Measurements from ENCODE around the gene PSMD6.

The PSMD6 gene

DNA sequence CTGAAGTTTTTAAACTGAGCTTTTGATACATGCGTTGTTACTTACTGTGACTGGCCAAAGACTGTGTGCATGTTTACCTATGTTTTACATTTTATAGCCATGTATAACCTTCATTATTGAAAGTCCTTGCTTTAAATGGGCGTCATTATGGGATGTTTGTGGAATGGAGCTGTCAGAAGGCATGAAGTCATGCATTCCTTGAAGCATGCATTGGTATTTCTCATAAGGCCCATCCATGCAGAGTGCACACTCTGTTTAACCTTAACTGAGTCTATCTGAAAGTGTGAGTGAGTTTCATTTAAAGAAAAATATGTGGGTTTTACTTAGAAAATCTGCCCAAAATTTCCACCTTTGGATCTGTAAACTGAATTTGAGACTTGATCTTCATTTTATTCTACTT is 51.1 kb downstream of the PSMD6 start:
- DNase-seq (ENCODE audit: extremely low read depth, insufficient read length) = no peak
- H3K27me3 ChIP-seq (replicated peaks; ENCODE audit: control insufficient read depth, insufficient read depth, low read length) = no peaks in the 10 kb centered on the region
- H3K4me3 ChIP-seq (replicated peaks; ENCODE audit: low read depth, low read length) = no peak overlapping the region
- TF ChIP-seq, protein P1, sequence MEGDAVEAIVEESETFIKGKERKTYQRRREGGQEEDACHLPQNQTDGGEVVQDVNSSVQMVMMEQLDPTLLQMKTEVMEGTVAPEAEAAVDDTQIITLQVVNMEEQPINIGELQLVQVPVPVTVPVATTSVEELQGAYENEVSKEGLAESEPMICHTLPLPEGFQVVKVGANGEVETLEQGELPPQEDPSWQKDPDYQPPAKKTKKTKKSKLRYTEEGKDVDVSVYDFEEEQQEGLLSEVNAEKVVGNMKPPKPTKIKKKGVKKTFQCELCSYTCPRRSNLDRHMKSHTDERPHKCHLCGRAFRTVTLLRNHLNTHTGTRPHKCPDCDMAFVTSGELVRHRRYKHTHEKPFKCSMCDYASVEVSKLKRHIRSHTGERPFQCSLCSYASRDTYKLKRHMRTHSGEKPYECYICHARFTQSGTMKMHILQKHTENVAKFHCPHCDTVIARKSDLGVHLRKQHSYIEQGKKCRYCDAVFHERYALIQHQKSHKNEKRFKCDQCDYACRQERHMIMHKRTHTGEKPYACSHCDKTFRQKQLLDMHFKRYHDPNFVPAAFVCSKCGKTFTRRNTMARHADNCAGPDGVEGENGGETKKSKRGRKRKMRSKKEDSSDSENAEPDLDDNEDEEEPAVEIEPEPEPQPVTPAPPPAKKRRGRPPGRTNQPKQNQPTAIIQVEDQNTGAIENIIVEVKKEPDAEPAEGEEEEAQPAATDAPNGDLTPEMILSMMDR (IDR thresholded peaks at IDR 0.05; ENCODE audit: insufficient read depth, low read length, poor library complexity, severe bottlenecking) = no peak
- H3K36me3 ChIP-seq (ENCODE audit: control insufficient read depth, insufficient read depth, low read length) = peaks cover 2% of the 10 kb centered on the region; the same call in 1 of the 2 replicates

DNA sequence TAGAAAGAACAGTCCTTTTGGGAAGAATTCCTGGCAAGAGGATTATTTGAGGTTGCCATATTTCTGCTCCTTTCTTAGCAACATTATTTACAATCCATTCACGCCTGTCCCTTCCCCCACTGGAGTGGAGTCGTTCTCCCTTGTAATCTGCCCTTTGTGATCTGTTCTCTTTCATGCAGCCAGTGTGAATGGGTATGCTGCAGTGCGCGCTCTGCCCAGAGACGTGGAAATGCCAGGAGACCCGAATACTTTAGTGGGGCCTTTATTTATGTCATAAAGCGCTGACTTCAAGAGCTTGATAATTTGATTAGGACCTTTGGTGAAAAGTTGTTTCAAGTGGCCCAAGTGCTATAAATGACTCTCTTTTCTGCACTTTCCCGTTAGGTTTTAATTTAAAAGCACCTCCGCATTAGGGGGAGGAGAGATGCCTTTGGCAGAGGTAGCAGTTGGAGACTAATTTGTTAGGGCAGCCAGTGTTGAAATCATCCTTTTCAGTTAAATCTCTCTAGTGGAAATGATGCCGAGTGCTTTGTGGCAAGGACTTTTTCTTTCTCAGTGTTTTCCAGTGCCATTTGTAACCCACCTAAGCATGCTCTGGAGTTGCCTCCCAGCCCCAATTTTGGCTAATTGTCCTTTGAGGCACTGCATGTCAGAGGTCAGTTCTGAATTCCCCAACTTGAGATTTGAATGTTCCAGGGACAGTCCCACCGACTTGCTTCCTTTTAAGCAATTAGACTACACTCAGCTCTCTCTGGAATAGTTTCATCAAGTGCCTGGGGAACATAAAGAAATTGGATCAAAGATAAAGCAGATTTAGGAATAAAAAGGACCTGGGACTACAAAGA is 52.4 kb downstream of the PSMD6 start:
- H3K36me3 ChIP-seq (ENCODE audit: control insufficient read depth, insufficient read depth, low read length) = peaks cover 2% of the 10 kb centered on the region; the same call in 1 of the 2 replicates
- no peaks in the 10 kb centered on the region for H3K27me3 ChIP-seq (replicated peaks; ENCODE audit: control insufficient read depth, insufficient read depth, low read length)
- TF ChIP-seq, protein P1 (IDR thresholded peaks at IDR 0.05; ENCODE audit: insufficient read depth, low read length, poor library complexity, severe bottlenecking) = no peak
- no peak overlapping the region for H3K4me3 ChIP-seq (replicated peaks; ENCODE audit: low read depth, low read length)
- DNase-seq (ENCODE audit: extremely low read depth, insufficient read length) = no peak

DNA sequence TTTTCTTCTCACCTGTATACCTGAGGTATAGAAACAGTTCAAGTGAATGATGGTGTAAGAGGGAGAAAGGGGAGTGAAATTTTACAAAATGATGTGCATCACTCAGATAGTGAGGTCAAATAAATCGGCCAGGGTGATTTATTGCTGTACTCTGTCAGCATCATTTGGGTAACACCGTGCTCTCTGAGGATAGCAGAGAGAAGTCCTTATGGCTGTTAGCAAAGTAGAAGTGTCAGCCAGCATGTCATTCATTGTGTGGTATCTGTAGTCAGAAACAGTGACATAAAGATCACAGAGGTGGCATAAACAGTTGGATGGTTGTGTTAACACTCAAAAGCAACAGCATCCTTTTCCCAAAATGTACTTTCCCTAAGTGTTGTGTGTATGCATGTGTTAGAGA is 53.4 kb downstream of the PSMD6 start:
- no peak overlapping the region for H3K4me3 ChIP-seq (replicated peaks; ENCODE audit: low read depth, low read length)
- H3K27me3 ChIP-seq (replicated peaks; ENCODE audit: control insufficient read depth, insufficient read depth, low read length) = no peaks in the 10 kb centered on the region
- TF ChIP-seq, protein P1 (IDR thresholded peaks at IDR 0.05; ENCODE audit: insufficient read depth, low read length, poor library complexity, severe bottlenecking) = no peak
- peaks cover 2% of the 10 kb centered on the region; the same call in 1 of the 2 replicates for H3K36me3 ChIP-seq (ENCODE audit: control insufficient read depth, insufficient read depth, low read length)
- no peak for DNase-seq (ENCODE audit: extremely low read depth, insufficient read length)

DNA sequence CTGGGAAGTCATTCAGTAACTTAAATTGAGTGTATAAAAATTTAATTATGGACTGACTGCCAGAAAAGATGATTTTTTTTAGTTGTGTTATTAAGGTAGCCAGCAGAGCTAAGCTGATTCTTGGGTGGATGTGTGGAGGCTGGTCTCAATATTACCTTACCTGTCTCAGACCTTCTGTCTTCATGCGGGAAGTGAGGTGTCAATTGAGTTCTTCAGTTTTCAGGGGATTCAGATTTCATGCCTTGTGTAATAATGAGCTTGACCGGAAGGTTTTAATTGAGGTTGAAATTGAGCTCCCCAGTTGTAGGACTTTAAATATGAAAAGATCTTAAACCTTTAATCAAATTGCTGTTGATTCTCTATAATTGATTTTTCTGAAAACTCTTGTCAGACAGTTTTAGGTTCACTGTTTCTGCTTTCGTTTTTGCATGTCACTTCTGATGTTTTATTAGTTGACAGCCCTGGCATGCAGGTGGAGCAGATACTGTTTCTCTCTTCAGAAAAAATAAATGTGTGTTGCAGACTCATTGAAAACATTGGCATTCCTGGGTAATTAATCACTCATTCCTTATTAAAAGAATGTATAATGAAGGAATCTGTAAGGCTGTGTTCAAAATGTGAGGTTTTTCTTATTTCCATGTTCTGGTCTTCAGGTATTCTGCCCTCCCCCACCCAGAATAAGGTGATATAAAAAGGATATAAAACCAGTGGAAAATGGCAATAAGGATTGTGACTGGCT is 54.5 kb downstream of the PSMD6 start:
- H3K36me3 ChIP-seq (ENCODE audit: control insufficient read depth, insufficient read depth, low read length) = peaks cover 2% of the 10 kb centered on the region; the same call in 1 of the 2 replicates
- H3K4me3 ChIP-seq (replicated peaks; ENCODE audit: low read depth, low read length) = peak overlapping the region; percentile 41
- no peaks in the 10 kb centered on the region for H3K27me3 ChIP-seq (replicated peaks; ENCODE audit: control insufficient read depth, insufficient read depth, low read length)
- no peak for DNase-seq (ENCODE audit: extremely low read depth, insufficient read length)
- TF ChIP-seq, protein P1 (IDR thresholded peaks at IDR 0.05; ENCODE audit: insufficient read depth, low read length, poor library complexity, severe bottlenecking) = no peak

DNA sequence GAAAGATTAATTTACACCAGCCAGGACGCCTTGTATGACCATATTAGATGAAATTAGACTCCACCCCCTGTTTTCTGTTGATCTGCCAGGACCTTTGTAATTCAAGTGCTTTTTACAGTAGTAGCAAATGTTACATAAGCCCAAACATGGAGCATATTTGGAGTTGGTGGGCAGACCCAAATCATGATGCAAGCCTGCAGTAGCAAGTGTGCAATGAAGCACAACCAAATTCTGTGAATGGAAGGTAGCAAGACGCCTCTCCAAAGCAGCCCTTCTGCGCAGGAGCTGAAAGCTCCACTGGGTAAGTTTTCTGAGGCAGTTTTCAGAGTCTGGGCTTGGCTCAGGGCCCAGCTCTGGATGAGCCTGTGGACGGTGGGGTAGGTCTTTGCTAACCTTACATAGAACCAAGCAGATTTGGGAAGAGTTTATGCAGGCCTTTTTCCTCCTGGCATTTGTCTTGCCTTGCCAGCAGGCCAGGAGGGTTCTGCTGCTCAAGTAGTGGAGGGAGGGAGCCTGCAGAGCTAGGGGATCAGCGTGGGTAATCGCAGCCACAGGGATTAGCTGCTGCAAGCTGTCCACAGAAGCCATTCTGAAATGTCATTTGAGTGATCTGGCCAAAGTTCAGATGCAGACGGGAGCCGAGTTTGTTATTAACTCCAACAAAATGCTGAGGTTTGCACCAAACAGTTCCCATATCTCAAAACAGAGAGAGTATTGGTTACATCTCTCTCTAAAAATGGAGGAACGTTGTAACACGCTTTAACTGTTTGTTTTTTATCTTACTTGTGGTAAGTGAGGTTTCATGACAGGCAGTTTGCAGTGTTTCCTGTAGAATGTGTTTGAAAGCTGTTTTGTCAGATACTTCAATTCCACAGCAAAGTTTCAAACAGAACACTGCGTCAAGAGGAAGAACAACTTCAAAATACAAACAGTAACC is 55.4 kb downstream of the PSMD6 start:
- TF ChIP-seq, protein P1 (IDR thresholded peaks at IDR 0.05; ENCODE audit: insufficient read depth, low read length, poor library complexity, severe bottlenecking) = no peak
- no peaks in the 10 kb centered on the region for H3K27me3 ChIP-seq (replicated peaks; ENCODE audit: control insufficient read depth, insufficient read depth, low read length)
- DNase-seq (ENCODE audit: extremely low read depth, insufficient read length) = peak; percentile 32
- H3K36me3 ChIP-seq (ENCODE audit: control insufficient read depth, insufficient read depth, low read length) = no peaks in the 10 kb centered on the region
- H3K4me3 ChIP-seq (replicated peaks; ENCODE audit: low read depth, low read length) = peak overlapping the region; percentile 41
